HepG2 (cell line): ENCODE measurements around the gene MRPL54. TPM values are rescaled to one million over a fixed set of nuclear protein-coding genes. Genes with fewer than 3 reads are reported as not detected.

Experiments
- ERF ChIP-seq: IDR thresholded peaks from 2 replicates; pipeline ENCODE4 v1.6.1; 2018; ENCODE audit warnings: missing biosample characterization, missing genetic modification reagents
- ETV5 ChIP-seq: IDR thresholded peaks from 2 replicates; pipeline ENCODE4 v1.6.1; 2018; ENCODE audit warnings: missing biosample characterization, missing genetic modification reagents, inconsistent platforms, borderline replicate concordance
- GATAD1 ChIP-seq: IDR thresholded peaks from 2 replicates; pipeline ENCODE4 v1.6.1; 2016; ENCODE audit warnings: missing genetic modification reagents, missing compliant biosample characterization
- GATAD2A ChIP-seq: IDR thresholded peaks from 2 replicates; pipeline ENCODE4 v1.6.1; 2016
- HNF4G ChIP-seq, 2 experiments: sonication (generic) in 1 of 2; formaldehyde crosslinking in 1 of 2; IDR thresholded peaks; 2 replicates each; pipeline versions ENCODE4 v1.4.0 to v1.6.1; 2011 to 2020; ENCODE audit warnings: borderline replicate concordance in 2 of 2, low read depth in 2 of 2, mild to moderate bottlenecking in 2 of 2, low read length in 1 of 2, missing genetic modification reagents in 1 of 2, moderate library complexity in 1 of 2
- HOMEZ ChIP-seq: IDR thresholded peaks from 2 replicates; pipeline ENCODE4 v1.6.1; 2016; ENCODE audit warnings: low read depth
- KLF16 ChIP-seq, 2 experiments: sonication (generic) in 1 of 2; formaldehyde crosslinking in 1 of 2; IDR thresholded peaks; 2 replicates each; pipeline versions ENCODE4 v1.6.1 to v1.8.0; 2016 to 2023; ENCODE audit warnings: missing genetic modification reagents in 2 of 2, missing compliant biosample characterization in 1 of 2
- MIER3 ChIP-seq: IDR thresholded peaks from 2 replicates; pipeline ENCODE4 v1.6.1; 2016; ENCODE audit warnings: missing compliant biosample characterization, borderline replicate concordance
- NONO ChIP-seq, 2 experiments: fragments of 450-650 bp in 1 of 2; sonication (generic) in 1 of 2; formaldehyde crosslinking in 1 of 2; IDR thresholded peaks in 1 of 2; conservative IDR thresholded peaks in 1 of 2; 2 replicates each; pipeline versions ENCODE4 v1.6.1 to v1.8.0; 2017 to 2022; ENCODE audit warnings: mild to moderate bottlenecking in 1 of 2, missing genetic modification reagents in 1 of 2, moderate library complexity in 1 of 2
- PITX1 ChIP-seq: sonication (generic); formaldehyde crosslinking; IDR thresholded peaks from 2 replicates; pipeline ENCODE4 v1.5.1; 2020; ENCODE audit warnings: mild to moderate bottlenecking, missing genetic modification reagents
- RBM22 ChIP-seq: fragments of 200-400 bp; formaldehyde crosslinking; optimal IDR thresholded peaks from 2 replicates; pipeline ENCODE3; 2017; ENCODE audit warnings: mild to moderate bottlenecking, low read length, moderate library complexity
- RXRB ChIP-seq: IDR thresholded peaks from 2 replicates; pipeline ENCODE4 v1.6.1; 2016; ENCODE audit warnings: borderline replicate concordance, missing genetic modification reagents, missing compliant biosample characterization
- SRY ChIP-seq: sonication (generic); formaldehyde crosslinking; IDR thresholded peaks from 2 replicates; pipeline ENCODE4 v1.8.0; 2022; ENCODE audit warnings: mild to moderate bottlenecking, missing genetic modification reagents
- ZMYM4 ChIP-seq: sonication (generic); formaldehyde crosslinking; IDR thresholded peaks from 2 replicates; pipeline ENCODE4 v1.8.1; 2023; ENCODE audit warnings: mild to moderate bottlenecking, missing genetic modification reagents
- ZNF282 ChIP-seq: fragments of 450-650 bp; IDR thresholded peaks from 2 replicates; pipeline ENCODE4 v1.6.1; 2018; ENCODE audit not compliant: partially characterized antibody
- ZNF3 ChIP-seq: IDR thresholded peaks from 2 replicates; pipeline ENCODE4 v1.7.0; 2017; ENCODE audit warnings: inconsistent platforms
- ZNF350 ChIP-seq: sonication (generic); formaldehyde crosslinking; IDR thresholded peaks from 2 replicates; pipeline ENCODE4 v1.4.0; 2020; ENCODE audit warnings: mild to moderate bottlenecking, low read depth, missing genetic modification reagents, borderline replicate concordance
- ZNF570 ChIP-seq: sonication (generic); formaldehyde crosslinking; IDR thresholded peaks from 2 replicates; pipeline ENCODE4 v1.4.0; 2020; ENCODE audit warnings: mild to moderate bottlenecking, missing genetic modification reagents, borderline replicate concordance
- ZNF670 ChIP-seq: sonication (generic); formaldehyde crosslinking; IDR thresholded peaks from 2 replicates; pipeline ENCODE4 v1.8.0; 2022; ENCODE audit warnings: mild to moderate bottlenecking, missing genetic modification reagents, borderline replicate concordance
- ZNF709 ChIP-seq: sonication (generic); formaldehyde crosslinking; IDR thresholded peaks from 2 replicates; pipeline ENCODE4 v1.5.0; 2020; ENCODE audit warnings: mild to moderate bottlenecking, missing genetic modification reagents
- polyA plus RNA-seq, 8 experiments: library from polyadenylated mRNA; depleted of rRNA in 3 of 8; stranded (reverse) in 7 of 8; unstranded in 1 of 8; fragments of >200 nt; fragmentation: Illumina TruSeq in 4 of 8; extraction: Trizol in 4 of 8; gene quantifications; 2 replicates each; pipeline versions ENCODE4 v1.2.1 to v1.2.3, GENCODE V29; 2011 to 2016; ENCODE audit warnings: low read depth in 4 of 8, missing spikeins in 1 of 8, mixed read lengths in 1 of 8; ENCODE audit not compliant: insufficient read depth in 1 of 8
- total RNA-seq, 5 experiments: library from RNA; depleted of rRNA; stranded (reverse); fragments of >200 nt; fragmentation: Illumina TruSeq; extraction: Trizol; gene quantifications; 2 replicates each; pipeline ENCODE4 v1.2.3, GENCODE V29; 2016; ENCODE audit warnings: low read depth in 1 of 5
- TF ChIP-seq, protein P1 (sequence below): sonication (generic); formaldehyde crosslinking; IDR thresholded peaks from 2 replicates; pipeline ENCODE4 v1.4.0; 2020; ENCODE audit warnings: missing genetic modification reagents
- TF ChIP-seq, protein P2 (sequence below): IDR thresholded peaks from 2 replicates; pipeline ENCODE4 v1.6.1; 2016; ENCODE audit warnings: control low read depth
- TF ChIP-seq, protein P3 (sequence below): sonication (generic); formaldehyde crosslinking; IDR thresholded peaks from 2 replicates; pipeline ENCODE4 v1.4.0; 2020; ENCODE audit warnings: mild to moderate bottlenecking, missing genetic modification reagents

MRPL54 gene
- total and polyA plus RNA-seq, 2 of the 13 experiments (the other 11 are each of a cell fraction or from before 2014, with no cell fraction given): 36.8 to 66.9 TPM

GRCh38 chr19:3721131-3721886 is 41.2 kb upstream of the MRPL54 start (continued):
- TF ChIP-seq HOMEZ (peak; percentile 18; the same call in 1 of the 2 replicates), GATAD2A (CRISPR knock-in tag) (peak; percentile 42), HNF4G (IDR thresholded peaks at IDR 0.05; ENCODE audit: borderline replicate concordance, low read depth, low read length) (peak; percentile 69), HNF4G (CRISPR knock-in tag; IDR thresholded peaks at IDR 0.05; ENCODE audit: borderline replicate concordance, low read depth) (no peak), NONO (IDR thresholded peaks at IDR 0.05) (no peak), NONO (CRISPR knock-in tag; conservative IDR thresholded peaks at IDR 0.05) (peak; percentile 65; the same call in 1 of the 2 replicates), KLF16 (CRISPR knock-in tag; IDR thresholded peaks at IDR 0.05) (peak in 1 of 2 experiments; percentile 72; a peak in 1 of 4 replicates), RXRB (CRISPR knock-in tag) (0 out of 2 replicates have a peak, but pooled peaks have one; percentile 8), ZNF282 (no peak), GATAD1 (CRISPR knock-in tag) (no peak), ZNF709 (CRISPR knock-in tag) (no peak), MIER3 (CRISPR knock-in tag) (no peak), ZNF570 (CRISPR knock-in tag) (no peak), RBM22 (peak; percentile 77), ZNF3 (CRISPR knock-in tag) (0 out of 2 replicates have a peak, but pooled peaks have one; percentile 43), SRY (CRISPR knock-in tag) (0 out of 2 replicates have a peak, but pooled peaks have one; percentile 24), ERF (CRISPR knock-in tag) (0 out of 2 replicates have a peak, but pooled peaks have one; percentile 16), ZMYM4 (CRISPR knock-in tag) (no peak; the same call in 1 of the 2 replicates), ZNF670 (0 out of 2 replicates have a peak, but pooled peaks have one; percentile 31), ETV5 (CRISPR knock-in tag) (0 out of 2 replicates have a peak, but pooled peaks have one; percentile 11), ZNF350 (peak; percentile 82; the same call in 1 of the 2 replicates), PITX1 (CRISPR knock-in tag) (peak; percentile 56; the same call in 1 of the 2 replicates)
- TF ChIP-seq, protein P1, sequence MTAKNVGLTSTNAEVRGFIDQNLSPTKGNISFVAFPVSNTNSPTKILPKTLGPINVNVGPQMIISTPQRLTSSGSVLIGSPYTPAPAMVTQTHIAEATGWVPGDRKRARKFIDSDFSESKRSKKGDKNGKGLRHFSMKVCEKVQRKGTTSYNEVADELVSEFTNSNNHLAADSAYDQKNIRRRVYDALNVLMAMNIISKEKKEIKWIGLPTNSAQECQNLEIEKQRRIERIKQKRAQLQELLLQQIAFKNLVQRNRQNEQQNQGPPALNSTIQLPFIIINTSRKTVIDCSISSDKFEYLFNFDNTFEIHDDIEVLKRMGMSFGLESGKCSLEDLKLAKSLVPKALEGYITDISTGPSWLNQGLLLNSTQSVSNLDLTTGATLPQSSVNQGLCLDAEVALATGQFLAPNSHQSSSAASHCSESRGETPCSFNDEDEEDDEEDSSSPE: peak; percentile 14; the same call in 1 of the 2 replicates
- TF ChIP-seq, protein P2, sequence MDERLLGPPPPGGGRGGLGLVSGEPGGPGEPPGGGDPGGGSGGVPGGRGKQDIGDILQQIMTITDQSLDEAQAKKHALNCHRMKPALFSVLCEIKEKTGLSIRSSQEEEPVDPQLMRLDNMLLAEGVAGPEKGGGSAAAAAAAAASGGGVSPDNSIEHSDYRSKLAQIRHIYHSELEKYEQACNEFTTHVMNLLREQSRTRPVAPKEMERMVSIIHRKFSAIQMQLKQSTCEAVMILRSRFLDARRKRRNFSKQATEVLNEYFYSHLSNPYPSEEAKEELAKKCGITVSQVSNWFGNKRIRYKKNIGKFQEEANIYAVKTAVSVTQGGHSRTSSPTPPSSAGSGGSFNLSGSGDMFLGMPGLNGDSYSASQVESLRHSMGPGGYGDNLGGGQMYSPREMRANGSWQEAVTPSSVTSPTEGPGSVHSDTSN (CRISPR knock-in tag): no peak
- TF ChIP-seq, protein P3, sequence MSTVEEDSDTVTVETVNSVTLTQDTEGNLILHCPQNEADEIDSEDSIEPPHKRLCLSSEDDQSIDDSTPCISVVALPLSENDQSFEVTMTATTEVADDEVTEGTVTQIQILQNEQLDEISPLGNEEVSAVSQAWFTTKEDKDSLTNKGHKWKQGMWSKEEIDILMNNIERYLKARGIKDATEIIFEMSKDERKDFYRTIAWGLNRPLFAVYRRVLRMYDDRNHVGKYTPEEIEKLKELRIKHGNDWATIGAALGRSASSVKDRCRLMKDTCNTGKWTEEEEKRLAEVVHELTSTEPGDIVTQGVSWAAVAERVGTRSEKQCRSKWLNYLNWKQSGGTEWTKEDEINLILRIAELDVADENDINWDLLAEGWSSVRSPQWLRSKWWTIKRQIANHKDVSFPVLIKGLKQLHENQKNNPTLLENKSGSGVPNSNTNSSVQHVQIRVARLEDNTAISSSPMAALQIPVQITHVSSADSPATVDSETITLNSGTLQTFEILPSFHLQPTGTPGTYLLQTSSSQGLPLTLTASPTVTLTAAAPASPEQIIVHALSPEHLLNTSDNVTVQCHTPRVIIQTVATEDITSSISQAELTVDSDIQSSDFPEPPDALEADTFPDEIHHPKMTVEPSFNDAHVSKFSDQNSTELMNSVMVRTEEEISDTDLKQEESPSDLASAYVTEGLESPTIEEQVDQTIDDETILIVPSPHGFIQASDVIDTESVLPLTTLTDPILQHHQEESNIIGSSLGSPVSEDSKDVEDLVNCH: no peak
